Measurements from ENCODE around the gene MTTP.

The MTTP gene

GRCh38 chr4:99653916-99654315 is 79.3 kb downstream of the MTTP start:
- no peak for TF ChIP-seq CTCF (conservative IDR thresholded peaks at IDR 0.05; ENCODE audit: low read depth, low read length)
- no peak for DNase-seq (ENCODE audit: low read depth)
- no peak overlapping the region for H3K4me3 ChIP-seq (ENCODE audit: low read length)

GRCh38 chr4:99654361-99654761 is 79.7 kb downstream of the MTTP start:
- H3K4me3 ChIP-seq (ENCODE audit: low read length) = no peak overlapping the region
- TF ChIP-seq CTCF (conservative IDR thresholded peaks at IDR 0.05; ENCODE audit: low read depth, low read length) = no peak
- DNase-seq (ENCODE audit: low read depth) = no peak

DNA sequence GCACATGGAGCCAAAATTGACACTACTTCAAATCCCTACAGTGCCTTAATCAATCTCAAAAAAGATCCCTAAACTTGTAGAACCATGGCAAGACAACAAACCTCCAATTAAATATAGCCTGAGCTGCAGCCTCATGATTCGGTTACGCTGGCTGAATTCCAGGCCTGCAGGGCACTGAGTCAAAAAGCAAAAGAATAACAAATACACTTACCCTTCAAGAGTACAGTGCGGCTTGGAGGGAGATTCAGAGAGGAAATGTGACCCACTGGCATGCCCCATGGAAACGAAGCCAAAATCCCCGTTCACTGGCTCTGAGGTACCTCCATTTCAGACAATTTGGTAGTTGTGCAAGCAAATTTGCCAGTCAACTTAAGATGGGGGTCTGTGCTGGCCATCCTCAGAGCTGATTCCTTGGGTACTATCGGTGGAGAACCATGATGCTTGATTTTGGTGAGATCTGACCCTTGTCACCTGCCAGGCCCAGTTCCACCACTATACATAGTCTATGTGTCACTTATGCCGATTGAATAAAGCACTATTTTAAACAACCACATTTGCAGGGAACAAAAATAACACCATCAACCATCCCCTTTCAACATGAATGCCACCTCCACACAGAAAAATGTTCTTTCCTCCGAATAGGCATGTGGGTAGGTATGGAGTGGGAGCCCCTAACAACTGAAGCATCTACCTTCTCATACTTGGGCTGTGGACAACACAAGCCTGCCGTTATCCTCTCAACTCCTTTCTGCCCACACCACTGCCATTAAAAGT is 80.9 kb downstream of the MTTP start:
- no peak for TF ChIP-seq CTCF (conservative IDR thresholded peaks at IDR 0.05; ENCODE audit: low read depth, low read length)
- no peak for DNase-seq (ENCODE audit: low read depth)
- no peak overlapping the region for H3K4me3 ChIP-seq (ENCODE audit: low read length)

GRCh38 chr4:99657798-99658197 is 83.2 kb downstream of the MTTP start, which contains the start of gene C4orf54:
Gene C4orf54, minus strand, starts transcription at chr4:99657828. Its CDS starts 3,180 bp downstream, at chr4:99654648.
- H3K4me3 ChIP-seq (ENCODE audit: low read length) = no peak within 1 kb of the TSS
- DNase-seq (ENCODE audit: low read depth) = no peak
- no peak for TF ChIP-seq CTCF (conservative IDR thresholded peaks at IDR 0.05; ENCODE audit: low read depth, low read length)

DNA sequence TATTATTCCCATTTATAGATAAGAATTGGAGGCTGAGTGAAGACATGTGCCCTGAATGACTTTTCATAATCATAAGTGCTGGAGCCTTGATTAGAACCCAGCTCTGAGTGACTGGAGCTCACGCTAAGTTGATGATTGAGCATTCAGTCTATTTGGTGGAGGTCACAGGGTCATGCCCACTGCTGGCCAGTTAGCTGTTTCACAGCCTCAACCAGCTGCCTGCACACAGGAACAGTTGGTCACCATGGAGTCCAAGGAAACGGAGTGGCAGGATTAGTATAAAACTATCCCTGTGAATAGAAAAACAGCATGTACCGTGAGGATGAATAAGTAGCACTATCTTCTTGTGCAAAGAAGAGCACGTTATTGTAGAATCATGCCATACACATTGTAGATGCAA is 84.0 kb downstream of the MTTP start:
- H3K4me3 ChIP-seq (ENCODE audit: low read length) = no peak overlapping the region
- DNase-seq (ENCODE audit: low read depth) = no peak
- no peak for TF ChIP-seq CTCF (conservative IDR thresholded peaks at IDR 0.05; ENCODE audit: low read depth, low read length)

DNA sequence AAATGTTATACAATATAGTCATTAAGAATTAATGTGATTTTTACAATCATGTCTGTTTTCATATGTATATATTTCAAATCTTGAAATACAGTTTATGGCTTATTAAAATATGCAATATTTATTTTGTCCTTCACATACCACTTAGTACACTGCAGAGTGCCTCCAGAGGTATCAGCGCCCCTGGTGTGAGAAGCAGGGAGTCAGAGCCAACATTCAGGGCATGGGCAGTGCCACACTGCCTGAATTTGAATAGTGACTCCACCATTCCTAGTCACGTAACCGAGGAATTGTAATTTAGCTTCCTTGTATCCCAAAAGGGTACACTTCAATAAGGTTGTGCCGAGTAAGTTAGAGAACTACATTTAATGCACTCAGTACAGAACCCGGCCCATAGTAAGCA is 87.3 kb downstream of the MTTP start:
- no peak overlapping the region for H3K4me3 ChIP-seq (ENCODE audit: low read length)
- no peak for TF ChIP-seq CTCF (conservative IDR thresholded peaks at IDR 0.05; ENCODE audit: low read depth, low read length)
- no peak for DNase-seq (ENCODE audit: low read depth)

DNA sequence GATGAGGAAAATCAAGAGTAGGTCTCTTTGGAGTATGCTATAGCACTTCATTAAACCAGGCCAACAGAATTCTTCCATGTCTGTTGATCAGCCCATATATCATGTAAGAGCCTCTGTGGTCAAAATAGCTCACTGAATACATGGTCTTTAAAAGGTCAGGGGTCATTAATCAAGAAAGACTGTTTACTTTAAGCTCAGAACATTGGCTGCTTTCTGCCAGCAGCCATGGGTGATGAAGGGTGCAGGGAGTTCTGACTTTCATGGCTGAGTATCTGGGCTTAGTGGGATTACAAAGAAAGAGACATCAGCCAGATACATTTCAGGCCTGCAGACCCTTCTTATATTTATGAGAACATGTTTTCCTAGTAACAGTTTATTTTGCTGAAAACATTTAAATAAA is 90.1 kb downstream of the MTTP start:
- H3K4me3 ChIP-seq (ENCODE audit: low read length) = no peak overlapping the region
- no peak for TF ChIP-seq CTCF (conservative IDR thresholded peaks at IDR 0.05; ENCODE audit: low read depth, low read length)
- DNase-seq (ENCODE audit: low read depth) = no peak

Data from retinal pigment epithelial cell (primary cell).